ENCODE data around the gene LIFR.

Gene LIFR

GRCh38 chr5:38434966-38435705 lies 121.3 kb downstream of the LIFR start:
- peaks cover 7% of the 10 kb centered on the region for H3K4me1 ChIP-seq
- TF ChIP-seq, protein P1, sequence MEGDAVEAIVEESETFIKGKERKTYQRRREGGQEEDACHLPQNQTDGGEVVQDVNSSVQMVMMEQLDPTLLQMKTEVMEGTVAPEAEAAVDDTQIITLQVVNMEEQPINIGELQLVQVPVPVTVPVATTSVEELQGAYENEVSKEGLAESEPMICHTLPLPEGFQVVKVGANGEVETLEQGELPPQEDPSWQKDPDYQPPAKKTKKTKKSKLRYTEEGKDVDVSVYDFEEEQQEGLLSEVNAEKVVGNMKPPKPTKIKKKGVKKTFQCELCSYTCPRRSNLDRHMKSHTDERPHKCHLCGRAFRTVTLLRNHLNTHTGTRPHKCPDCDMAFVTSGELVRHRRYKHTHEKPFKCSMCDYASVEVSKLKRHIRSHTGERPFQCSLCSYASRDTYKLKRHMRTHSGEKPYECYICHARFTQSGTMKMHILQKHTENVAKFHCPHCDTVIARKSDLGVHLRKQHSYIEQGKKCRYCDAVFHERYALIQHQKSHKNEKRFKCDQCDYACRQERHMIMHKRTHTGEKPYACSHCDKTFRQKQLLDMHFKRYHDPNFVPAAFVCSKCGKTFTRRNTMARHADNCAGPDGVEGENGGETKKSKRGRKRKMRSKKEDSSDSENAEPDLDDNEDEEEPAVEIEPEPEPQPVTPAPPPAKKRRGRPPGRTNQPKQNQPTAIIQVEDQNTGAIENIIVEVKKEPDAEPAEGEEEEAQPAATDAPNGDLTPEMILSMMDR (IDR thresholded peaks at IDR 0.05; ENCODE audit: low read depth, low read length), result no peak
- DNase-seq, result no peak
- no peaks in the 10 kb centered on the region for H3K36me3 ChIP-seq
- no peaks in the 10 kb centered on the region for H3K9me3 ChIP-seq
- no peak overlapping the region for H3K4me3 ChIP-seq (ENCODE audit: low read depth, low read length)
- H3K27me3 ChIP-seq, result no peaks in the 10 kb centered on the region

- peaks cover 7% of the 10 kb centered on the region for H3K4me1 ChIP-seq
- H3K27me3 ChIP-seq, result no peaks in the 10 kb centered on the region
- TF ChIP-seq, protein P1 (IDR thresholded peaks at IDR 0.05; ENCODE audit: low read depth, low read length), result no peak
- no peaks in the 10 kb centered on the region for H3K9me3 ChIP-seq
- no peaks in the 10 kb centered on the region for H3K36me3 ChIP-seq
- DNase-seq, result peak; percentile 22
- no peak overlapping the region for H3K4me3 ChIP-seq (ENCODE audit: low read depth, low read length)
These were observed 123.1 kb downstream of the LIFR start for GRCh38 chr5:38433160-38433861.

GRCh38 chr5:38431242-38431853 lies 125.1 kb downstream of the LIFR start:
- Histone ChIP-seq H3K9me3 (no peaks in the 10 kb centered on the region), H3K4me3 (ENCODE audit: low read depth, low read length) (no peak overlapping the region), H3K4me1 (peaks cover 7% of the 10 kb centered on the region), H3K36me3 (no peaks in the 10 kb centered on the region), H3K27me3 (no peaks in the 10 kb centered on the region)
- no peak for DNase-seq
- TF ChIP-seq, protein P1 (IDR thresholded peaks at IDR 0.05; ENCODE audit: low read depth, low read length), result no peak

DNA sequence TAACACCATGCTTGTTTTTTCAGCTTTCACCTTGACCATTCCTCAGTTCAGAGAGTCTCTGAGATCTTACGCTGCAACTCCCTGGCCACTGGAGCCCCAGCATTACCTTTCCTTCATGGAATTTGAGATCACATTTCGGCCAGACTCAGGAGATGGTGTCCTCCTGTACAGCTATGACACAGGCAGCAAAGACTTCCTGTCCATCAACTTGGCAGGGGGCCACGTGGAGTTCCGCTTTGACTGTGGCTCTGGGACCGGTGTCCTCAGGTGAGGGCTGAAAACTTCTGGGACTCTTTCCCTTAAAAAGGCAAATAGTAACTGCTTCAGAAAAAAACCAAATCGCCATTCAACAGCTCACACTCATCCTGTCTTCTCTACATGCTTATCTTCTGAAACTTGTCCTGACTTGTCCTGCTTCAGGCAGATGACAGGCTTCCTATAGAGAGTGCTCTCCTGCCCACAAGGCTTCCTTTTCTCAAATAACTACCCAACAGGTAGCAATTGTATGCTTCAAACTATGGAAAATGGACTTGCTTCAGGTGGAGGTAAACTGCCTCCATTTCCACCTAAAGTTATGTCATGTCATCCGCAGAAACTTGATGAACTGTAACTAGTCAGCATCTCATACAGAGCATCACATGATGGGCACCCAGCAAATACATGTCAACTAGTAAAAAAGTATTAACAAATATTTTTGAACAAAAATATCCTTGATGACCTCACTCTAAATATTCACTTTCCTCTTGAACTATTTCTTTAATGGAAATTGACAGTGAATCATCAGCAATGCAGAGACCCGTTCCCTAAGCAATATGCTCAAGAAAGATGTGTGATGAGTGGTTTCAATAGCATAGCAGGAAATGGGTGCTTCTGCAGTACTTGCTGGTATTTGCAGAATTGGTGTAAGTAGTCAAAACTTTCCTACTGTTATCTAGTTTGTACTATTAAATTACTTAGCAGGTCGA lies 129.2 kb downstream of the LIFR start:
- no peaks in the 10 kb centered on the region for H3K36me3 ChIP-seq
- no peak for DNase-seq
- H3K9me3 ChIP-seq, result no peaks in the 10 kb centered on the region
- H3K27me3 ChIP-seq, result no peaks in the 10 kb centered on the region
- H3K4me1 ChIP-seq, result peaks cover 5% of the 10 kb centered on the region
- TF ChIP-seq, protein P1 (IDR thresholded peaks at IDR 0.05; ENCODE audit: low read depth, low read length), result no peak
- no peak overlapping the region for H3K4me3 ChIP-seq (ENCODE audit: low read depth, low read length)

GRCh38 chr5:38426490-38426889 lies 130.0 kb downstream of the LIFR start:
- no peaks in the 10 kb centered on the region for H3K9me3 ChIP-seq
- H3K36me3 ChIP-seq, result no peaks in the 10 kb centered on the region
- H3K4me1 ChIP-seq, result peaks cover 5% of the 10 kb centered on the region
- no peak for DNase-seq
- TF ChIP-seq, protein P1 (IDR thresholded peaks at IDR 0.05; ENCODE audit: low read depth, low read length), result no peak
- H3K4me3 ChIP-seq (ENCODE audit: low read depth, low read length), result no peak overlapping the region
- H3K27me3 ChIP-seq, result no peaks in the 10 kb centered on the region

All from BE2C (cell line).